Heart left ventricle (tissue), 13 donors: Measurements from ENCODE around the gene CYREN.

Experiments used
- POLR2A ChIP-seq, 2 donors: fragments of 450-650 bp; IDR thresholded peaks; one replicate each; pipeline ENCODE4 v1.6.1; 2017; ENCODE audit warnings: antibody characterized with exemption in 2 of 2, mild to moderate bottlenecking in 2 of 2, moderate library complexity in 2 of 2
- TF ChIP-seq, protein P1 (sequence below), 12 donors: fragments of 200-600 bp; sonication (generic) in 4 of 12; IDR thresholded peaks; one replicate each; pipeline versions ENCODE4 v1.5.0 to v1.8.0; 2018 to 2022; ENCODE audit warnings: antibody characterized with exemption in 12 of 12, mild to moderate bottlenecking in 5 of 12
- donor health status: ischemic (EF 13 %, LVEDD 7.1; RV severe dilation, severe dysfunction).
- donor health status: DM: no; HTN: yes; CAD: no.
- donor health status: DM: no; HTN: no; CAD: no.
- donor health status: ischemic (EF 25% LVEDD 6.9; RV normal size, moderate dysfunction).
- donor health status: ischemic (EF 25% LVEDD 5.7; RV mildly dilated, moderate dysfunction).
- donor health status: ischemic (EF 35%, LVEDD 5.7; RV mildly dilated, moderate dysfunction).
- donor health status: nonischemic (EF 11% LVEDD 7.7; RV severe dilation, severe dysfunction).
- donor health status: DM: yes; HTN: yes; CAD: no.
- donor health status: PGD.
- donor health status: ischemic (EF 29% LVEDD 5.4; RV normal size, mild dysfunction).
- donor health status: nonischemic (EF 23%, LVEDD 6.1; RV moderate dilation, normal function).

DNA sequence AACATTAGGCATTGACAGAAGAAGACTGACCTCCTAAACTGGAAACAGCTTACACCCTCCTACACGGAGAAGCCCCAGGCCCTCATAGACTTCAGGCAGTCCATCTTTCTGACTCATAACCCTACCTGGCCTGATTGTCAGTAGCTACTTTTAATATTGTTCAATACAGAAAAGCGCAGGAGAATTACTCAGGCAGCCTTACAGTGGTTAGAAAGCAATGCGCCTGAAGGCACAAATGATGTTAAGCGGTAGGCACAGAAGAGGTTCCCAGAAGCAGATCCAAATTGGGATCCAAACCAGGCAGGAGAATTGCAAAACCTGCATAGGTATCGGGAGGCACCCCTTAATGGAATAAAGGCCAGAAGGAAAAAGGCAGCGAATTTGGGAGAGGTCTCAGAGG is 5.4 kb upstream of the CYREN start:
- TF ChIP-seq, protein P1, sequence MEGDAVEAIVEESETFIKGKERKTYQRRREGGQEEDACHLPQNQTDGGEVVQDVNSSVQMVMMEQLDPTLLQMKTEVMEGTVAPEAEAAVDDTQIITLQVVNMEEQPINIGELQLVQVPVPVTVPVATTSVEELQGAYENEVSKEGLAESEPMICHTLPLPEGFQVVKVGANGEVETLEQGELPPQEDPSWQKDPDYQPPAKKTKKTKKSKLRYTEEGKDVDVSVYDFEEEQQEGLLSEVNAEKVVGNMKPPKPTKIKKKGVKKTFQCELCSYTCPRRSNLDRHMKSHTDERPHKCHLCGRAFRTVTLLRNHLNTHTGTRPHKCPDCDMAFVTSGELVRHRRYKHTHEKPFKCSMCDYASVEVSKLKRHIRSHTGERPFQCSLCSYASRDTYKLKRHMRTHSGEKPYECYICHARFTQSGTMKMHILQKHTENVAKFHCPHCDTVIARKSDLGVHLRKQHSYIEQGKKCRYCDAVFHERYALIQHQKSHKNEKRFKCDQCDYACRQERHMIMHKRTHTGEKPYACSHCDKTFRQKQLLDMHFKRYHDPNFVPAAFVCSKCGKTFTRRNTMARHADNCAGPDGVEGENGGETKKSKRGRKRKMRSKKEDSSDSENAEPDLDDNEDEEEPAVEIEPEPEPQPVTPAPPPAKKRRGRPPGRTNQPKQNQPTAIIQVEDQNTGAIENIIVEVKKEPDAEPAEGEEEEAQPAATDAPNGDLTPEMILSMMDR (IDR thresholded peaks at IDR 0.05): no peak
- no peak for TF ChIP-seq POLR2A (IDR thresholded peaks at IDR 0.05)
